Measurements from ENCODE around the gene CRADD. TPM values are rescaled to one million over a fixed set of nuclear protein-coding genes. Genes with fewer than 3 reads are reported as not detected.
"Not testable (repeated sequence)": the region's sequence is repeated elsewhere in the genome, so short reads cannot be mapped to it uniquely, and the experiment has no call there.

Gene CRADD
- polyA plus RNA-seq, 4 donors: 11.6 to 13.6 (median 12.7) TPM

DNA sequence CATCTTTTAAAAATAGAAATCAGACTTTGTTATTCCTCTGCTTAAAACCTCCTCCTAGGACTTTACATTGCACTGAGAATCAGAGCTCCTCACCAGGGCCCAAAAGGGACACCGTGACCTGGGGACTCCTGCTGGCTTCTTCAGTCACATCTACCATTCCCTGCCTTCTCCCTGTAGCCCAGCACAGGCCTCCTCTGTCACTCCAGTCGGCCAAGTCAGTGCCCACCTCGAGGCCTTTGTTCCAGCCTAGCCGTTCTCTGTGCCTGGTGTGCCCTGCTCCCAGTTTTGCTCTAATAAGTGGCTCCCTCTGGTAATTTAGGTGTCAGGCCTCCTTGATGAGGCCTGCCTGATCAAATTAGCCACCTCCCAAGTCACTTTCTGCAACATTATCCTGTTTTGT lies 27.4 kb downstream of the CRADD start:
- DNase-seq (ENCODE audit: low read depth in 4 of 4, low spot score in 2 of 4): no peak

DNA sequence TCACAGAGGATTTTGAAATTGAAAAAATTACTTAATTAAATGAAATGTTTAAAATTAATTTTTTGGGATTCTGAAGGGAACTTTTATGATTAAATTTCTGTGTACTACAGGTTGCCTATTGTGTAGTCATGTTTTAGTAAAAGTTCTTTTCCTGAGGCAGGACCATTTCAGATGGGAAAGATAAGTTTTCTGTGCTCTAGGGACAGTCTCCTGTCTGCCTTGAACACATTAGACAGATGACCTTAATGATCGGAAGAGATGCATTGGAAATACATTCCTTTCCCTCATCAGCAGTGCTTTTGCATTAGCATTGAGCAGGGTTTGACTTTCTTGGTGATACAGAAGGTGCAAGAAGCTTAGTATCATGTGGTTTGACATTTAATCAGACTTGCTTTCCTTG lies 28.1 kb downstream of the CRADD start:
- no peak for DNase-seq (ENCODE audit: low read depth in 4 of 4, low spot score in 2 of 4)

DNA sequence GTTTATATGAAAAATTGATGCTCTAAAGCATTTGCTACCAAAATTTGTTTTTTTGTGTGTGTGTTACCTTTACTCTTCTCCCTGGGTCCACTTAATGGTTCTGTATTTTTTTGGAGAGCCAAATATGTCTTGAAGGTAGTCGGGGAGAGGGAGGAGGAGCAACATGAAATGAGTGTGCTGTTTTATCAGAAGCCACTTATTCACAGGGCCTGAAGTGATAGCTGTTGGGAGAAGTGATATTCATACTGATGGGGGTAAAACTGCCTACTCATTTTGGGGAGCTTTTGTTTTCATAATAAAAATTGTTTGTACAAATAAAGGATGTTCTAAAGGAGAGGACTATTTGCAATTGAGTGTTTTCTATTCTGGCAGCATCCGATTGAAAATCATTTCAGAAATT lies 29.2 kb downstream of the CRADD start:
- DNase-seq (ENCODE audit: low read depth in 4 of 4, low spot score in 2 of 4): no peak

DNA sequence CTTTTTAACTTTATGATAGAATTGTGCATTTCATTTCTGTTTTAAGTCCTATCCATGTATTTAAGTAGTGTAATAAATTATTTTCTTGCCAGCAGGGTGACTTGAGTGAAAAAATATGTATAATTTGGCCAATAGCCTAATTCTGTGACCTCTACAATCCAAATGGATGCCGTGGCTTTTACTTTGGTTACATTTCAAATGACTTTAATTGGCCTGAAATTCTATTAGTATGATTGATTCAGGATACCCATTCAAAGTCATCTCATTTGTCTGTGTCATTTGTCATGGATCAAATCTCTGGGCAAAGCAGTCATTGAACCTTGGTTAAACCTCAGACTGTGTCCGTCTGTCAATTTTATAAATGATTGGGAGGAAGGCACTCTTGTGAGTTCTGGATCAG lies 29.6 kb downstream of the CRADD start:
- DNase-seq (ENCODE audit: low read depth in 4 of 4, low spot score in 2 of 4): no peak

GRCh38 chr12:93707836-93708235 lies 30.7 kb downstream of the CRADD start:
- DNase-seq (ENCODE audit: low read depth in 4 of 4, low spot score in 2 of 4): no peak

DNA sequence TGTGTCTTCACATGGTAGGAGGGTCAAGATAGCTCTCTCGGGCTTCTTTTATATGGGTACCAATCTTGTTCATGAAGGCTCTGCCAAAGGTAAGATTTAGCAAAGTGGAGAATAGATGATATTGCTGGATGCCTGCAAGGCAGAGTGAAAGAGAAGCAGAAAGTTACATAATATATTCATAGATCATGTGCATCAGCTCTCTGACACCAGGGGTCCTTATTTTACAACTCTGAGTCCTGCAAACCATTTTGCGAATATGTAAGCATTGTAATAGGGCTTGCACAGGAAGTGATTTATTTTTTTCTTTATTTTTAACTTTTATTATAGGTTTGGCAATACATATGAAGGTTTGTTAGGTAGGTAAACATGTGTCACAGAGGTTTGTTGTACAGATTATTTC lies 31.8 kb downstream of the CRADD start:
- DNase-seq (ENCODE audit: low read depth in 4 of 4, low spot score in 2 of 4): no peak

DNA sequence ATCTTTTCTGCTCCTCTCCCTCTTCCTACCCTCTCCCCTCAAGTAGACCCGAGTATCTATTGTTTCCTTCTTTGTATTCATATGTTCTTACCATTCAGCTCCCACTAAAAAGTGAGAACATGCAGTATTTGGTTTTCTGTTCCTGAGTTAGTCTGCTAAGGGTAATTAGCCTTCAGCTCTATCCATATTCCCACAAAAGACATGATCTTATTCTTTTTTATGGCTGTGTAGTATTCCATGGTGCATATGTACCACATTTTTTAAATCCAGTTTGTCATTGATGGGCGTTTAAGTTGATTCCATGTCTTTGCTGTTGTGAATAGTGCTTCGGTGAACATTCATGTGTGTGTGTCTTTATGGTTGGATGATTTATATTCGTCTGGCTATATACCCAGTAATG lies 32.2 kb downstream of the CRADD start:
- DNase-seq (ENCODE audit: low read depth in 4 of 4, low spot score in 2 of 4): no peak

DNA sequence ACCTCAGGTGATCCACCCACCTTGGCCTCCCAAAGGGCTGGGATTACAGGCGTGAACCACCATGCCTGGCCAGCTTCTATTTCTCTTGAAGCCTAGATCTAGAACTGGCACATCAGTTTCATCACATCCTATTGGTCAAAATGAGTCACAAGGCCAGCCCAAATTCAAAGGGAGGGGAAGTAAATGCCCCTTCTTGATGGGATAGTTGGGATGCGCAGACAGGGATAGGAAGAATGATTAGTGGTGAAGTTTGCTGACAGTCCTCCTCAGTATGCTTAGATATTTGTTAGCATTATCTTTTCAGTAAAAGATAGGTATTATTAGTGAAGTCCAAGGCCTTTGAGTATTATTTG lies 33.4 kb downstream of the CRADD start:
- DNase-seq (ENCODE audit: low read depth in 4 of 4, low spot score in 2 of 4): no peak

GRCh38 chr12:93711502-93711901 lies 34.3 kb downstream of the CRADD start:
- not testable (repeated sequence) for DNase-seq (ENCODE audit: low read depth in 4 of 4, low spot score in 2 of 4)

- no peak for DNase-seq (ENCODE audit: low read depth in 4 of 4, low spot score in 2 of 4)
Observed at GRCh38 chr12:93712200-93712599, 35.0 kb downstream of the CRADD start.

DNA sequence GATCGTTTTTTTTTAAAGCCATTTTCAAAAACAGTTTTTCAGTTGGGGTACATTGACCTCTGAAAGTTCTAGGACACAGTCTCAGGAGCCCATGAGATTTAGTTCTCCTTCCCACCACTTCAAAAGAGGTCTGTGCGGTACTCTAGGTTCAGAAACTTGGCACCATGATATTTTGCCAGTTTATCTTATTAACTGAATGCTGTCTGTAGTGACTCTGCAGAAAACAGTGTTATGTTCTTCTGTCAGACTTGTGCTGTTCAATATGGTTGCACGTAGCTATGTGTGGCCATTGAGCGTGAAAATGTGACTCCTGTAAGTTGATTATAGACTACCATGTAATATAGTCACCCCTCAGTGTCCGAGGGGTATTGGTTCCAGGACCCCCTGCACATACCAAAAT lies 35.9 kb downstream of the CRADD start:
- no peak for DNase-seq (ENCODE audit: low read depth in 4 of 4, low spot score in 2 of 4)

GRCh38 chr12:93713800-93714199 lies 36.6 kb downstream of the CRADD start:
- DNase-seq (ENCODE audit: low read depth in 4 of 4, low spot score in 2 of 4): no peak

GRCh38 chr12:93714382-93714781 lies 37.2 kb downstream of the CRADD start:
- peak in 3 of 4 donors; percentile 5 to 29 (median 13) for DNase-seq (ENCODE audit: low read depth in 4 of 4, low spot score in 2 of 4)

DNA sequence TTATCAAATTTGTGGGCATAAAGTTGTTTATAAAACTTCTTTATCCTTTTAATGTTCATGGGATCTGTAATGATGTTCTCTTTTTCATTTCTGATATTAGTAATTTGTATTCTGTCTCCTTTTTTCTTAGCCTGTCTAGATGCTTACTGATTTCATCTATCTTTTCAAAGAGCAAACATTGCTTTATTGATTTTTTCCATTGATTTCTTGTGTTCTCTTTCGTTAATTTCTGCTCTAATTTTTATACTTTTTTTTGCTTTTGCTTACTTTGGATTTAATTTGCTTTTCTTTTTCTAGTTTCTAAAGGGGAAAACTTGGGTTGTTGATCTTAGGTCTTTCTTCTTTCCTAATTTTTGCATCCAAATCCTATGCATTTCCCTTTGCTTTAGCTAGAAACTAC lies 42.5 kb downstream of the CRADD start:
- no peak for DNase-seq (ENCODE audit: low read depth in 4 of 4, low spot score in 2 of 4)

- no peak for DNase-seq (ENCODE audit: low read depth in 4 of 4, low spot score in 2 of 4)
Observed at GRCh38 chr12:93720559-93720958, 43.4 kb downstream of the CRADD start.

- no peak for DNase-seq (ENCODE audit: low read depth in 4 of 4, low spot score in 2 of 4)
Observed at GRCh38 chr12:93722179-93722578, 45.0 kb downstream of the CRADD start.

- no peak for DNase-seq (ENCODE audit: low read depth in 4 of 4, low spot score in 2 of 4)
Observed at GRCh38 chr12:93722835-93723567, 45.8 kb downstream of the CRADD start.

GRCh38 chr12:93723568-93723930 lies 46.4 kb downstream of the CRADD start:
- no peak for DNase-seq (ENCODE audit: low read depth in 4 of 4, low spot score in 2 of 4)

GRCh38 chr12:93725531-93725930 lies 48.4 kb downstream of the CRADD start:
- no peak for DNase-seq (ENCODE audit: low read depth in 4 of 4, low spot score in 2 of 4)

- DNase-seq (ENCODE audit: low read depth in 4 of 4, low spot score in 2 of 4): no peak
Observed at GRCh38 chr12:93727195-93727811, 50.1 kb downstream of the CRADD start.

DNA sequence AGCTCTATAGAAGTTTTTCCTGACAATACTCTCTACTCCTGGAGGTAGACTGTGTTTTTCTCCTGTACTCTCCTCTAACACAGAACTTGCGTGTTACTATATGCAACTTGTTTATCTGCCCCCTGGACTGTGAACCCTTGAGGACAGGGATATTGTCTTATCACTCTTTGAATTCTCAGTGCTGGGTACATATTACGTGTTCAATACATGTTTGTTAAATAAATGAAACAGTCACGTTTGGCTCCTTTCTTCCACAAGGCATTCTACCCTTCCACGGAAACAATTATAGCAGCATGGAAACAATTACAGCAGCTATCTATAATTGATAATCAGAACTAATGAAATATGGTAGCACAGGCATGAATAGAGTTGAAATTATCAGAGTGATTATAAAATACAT lies 50.7 kb downstream of the CRADD start:
- DNase-seq (ENCODE audit: low read depth in 4 of 4, low spot score in 2 of 4): no peak

GRCh38 chr12:93729934-93730333 lies 52.8 kb downstream of the CRADD start:
- DNase-seq (ENCODE audit: low read depth in 4 of 4, low spot score in 2 of 4): no peak

DNA sequence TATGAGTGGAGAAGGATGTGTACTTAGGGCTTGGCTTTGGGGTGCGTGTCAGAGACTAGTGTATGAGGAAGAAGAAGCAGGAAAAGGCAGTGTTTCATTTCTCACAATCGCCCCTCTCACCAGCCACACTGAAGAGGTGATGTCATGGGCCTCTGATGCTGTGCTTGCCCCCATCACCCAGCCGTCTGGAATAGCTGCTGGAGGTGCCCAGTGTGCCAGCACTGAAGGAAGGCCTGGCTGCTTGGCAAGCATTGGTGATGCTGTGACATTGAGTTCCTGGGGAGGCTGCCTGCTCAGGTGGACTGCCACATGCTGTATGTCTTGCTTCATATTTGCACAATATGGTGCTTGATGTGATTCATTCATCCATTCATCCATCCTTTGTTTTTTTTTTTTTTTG lies 56.2 kb downstream of the CRADD start:
- DNase-seq (ENCODE audit: low read depth in 4 of 4, low spot score in 2 of 4): no peak

Data from left renal cortex interstitium (tissue), 4 donors.